ENCODE measurements around the gene EXOSC2. TPM values are rescaled to one million over a fixed set of nuclear protein-coding genes. Genes with fewer than 3 reads are reported as not detected.
A peak's percentile ranks its signal among the peaks of the same experiment; 100 is the strongest.

Gene EXOSC2
- total and polyA plus RNA-seq, 2 of the 4 experiments (the other 2 are of a cell fraction), result 27.0 to 48.6 TPM

GRCh38 chr9:130666393-130667119 is 27.0 kb upstream of the EXOSC2 start:
- Histone ChIP-seq H2BK20ac (ENCODE audit: low read depth, low read length) (no peak overlapping the region), H2BK5ac (ENCODE audit: low read depth, low read length, poor library complexity, severe bottlenecking) (no peak overlapping the region), H4K91ac (ENCODE audit: insufficient read depth, low read depth, low read length) (no peak overlapping the region), H2BK120ac (ENCODE audit: low read depth, low read length) (no peak overlapping the region), H3K9me3 (ENCODE audit: control insufficient read depth, insufficient read depth, low read length) (no peaks in the 10 kb centered on the region), H2BK15ac (ENCODE audit: low read depth, low read length) (no peak overlapping the region), H3K36me3 (ENCODE audit: control insufficient read depth, insufficient read depth, low read length) (no peaks in the 10 kb centered on the region), H3K27me3 (ENCODE audit: control insufficient read depth, insufficient read depth, low read length) (peaks cover 73% of the 10 kb centered on the region), H3K4me2 (ENCODE audit: low read depth, low read length) (no peak overlapping the region), H3K56ac (ENCODE audit: extremely low read depth, insufficient read depth, low read length) (no peak overlapping the region), H3K4me1 (ENCODE audit: control insufficient read depth, insufficient read depth, low read length) (no peaks in the 10 kb centered on the region; the same call in 1 of the 2 replicates), H3K9me1 (ENCODE audit: insufficient read depth, low read length) (no peaks in the 10 kb centered on the region), H3K23ac (ENCODE audit: low read depth, low read length) (no peak overlapping the region), H2AK9ac (replicated peaks; ENCODE audit: low read depth, low read length, poor library complexity) (no peak overlapping the region), H3K79me1 (ENCODE audit: low read depth in 1 of 2, low read length in 2 of 2) (no peaks in the 10 kb centered on the region), H2AK5ac (ENCODE audit: low read depth, low read length) (no peak overlapping the region), H3K4ac (ENCODE audit: low read depth, low read length) (no peak overlapping the region), H3K4me3 (ENCODE audit: insufficient read depth, low read depth, low read length) (no peak overlapping the region), H3K27ac (ENCODE audit: insufficient read depth, low read length) (no peak overlapping the region), H4K8ac (ENCODE audit: low read depth in 2 of 2, low read length in 2 of 2) (no peak overlapping the region), H3K9ac (ENCODE audit: low read depth, low read length) (no peak overlapping the region), H3K14ac (replicated peaks; ENCODE audit: low read depth, low read length) (no peak overlapping the region), H4K20me1 (ENCODE audit: insufficient read depth, low read length) (peaks cover 6% of the 10 kb centered on the region; the same call in 1 of the 2 replicates), H2AFZ (replicated peaks; ENCODE audit: low read length, poor library complexity) (peak overlapping the region; percentile 39), H4K5ac (ENCODE audit: low read depth, low read length) (no peak overlapping the region), H3K18ac (ENCODE audit: low read depth, low read length) (no peak overlapping the region)
- intact Hi-C loops (cut with micrococcal nuclease), result no loop called here
- DNase-seq (no peak), ATAC-seq (ENCODE audit: low read depth) (no peak)
- no peak for TF ChIP-seq SMC3 (IDR thresholded peaks at IDR 0.05; ENCODE audit: low read depth, low read length)
- no peak for TF ChIP-seq MXI1 (IDR thresholded peaks at IDR 0.05; ENCODE audit: borderline replicate concordance, low read depth, low read length)
- TF ChIP-seq RAD21 (IDR thresholded peaks at IDR 0.05; ENCODE audit: low read length), result no peak
- no peak for TF ChIP-seq USF2 (IDR thresholded peaks at IDR 0.05; ENCODE audit: low read depth, low read length)
- no peak for TF ChIP-seq MAZ (IDR thresholded peaks at IDR 0.05; ENCODE audit: borderline replicate concordance, low read depth, low read length)
- no peak for TF ChIP-seq NFE2L2 (IDR thresholded peaks at IDR 0.05; ENCODE audit: low read depth, low read length)
- no peak for TF ChIP-seq BHLHE40 (IDR thresholded peaks at IDR 0.05; ENCODE audit: low read depth, low read length)
- TF ChIP-seq POLR2A (IDR thresholded peaks at IDR 0.05; ENCODE audit: low read depth, low read length), result no peak
- no peak for TF ChIP-seq CTCF (conservative IDR thresholded peaks at IDR 0.05; ENCODE audit: low read depth, low read length)
- TF ChIP-seq ELK1 (IDR thresholded peaks at IDR 0.05; ENCODE audit: borderline replicate concordance, low read depth, low read length), result no peak
- no peak for TF ChIP-seq CHD1 (IDR thresholded peaks at IDR 0.05; ENCODE audit: low read depth, low read length)
- no peak for TF ChIP-seq MAFK (IDR thresholded peaks at IDR 0.05; ENCODE audit: low read depth, low read length)
- TF ChIP-seq FOS (IDR thresholded peaks at IDR 0.05; ENCODE audit: low read depth, low read length), result no peak
- TF ChIP-seq CEBPB (IDR thresholded peaks at IDR 0.05; ENCODE audit: low read depth, low read length), result no peak
- TF ChIP-seq RCOR1 (IDR thresholded peaks at IDR 0.05; ENCODE audit: insufficient replicate concordance, low read length), result no peak
- in situ Hi-C loops (cut with MboI; ENCODE audit: low sequenced_read_pairs), result loop anchor here (25.0 kb wide), 1 partner anchor 554 kb away; no protein-coding TSS in a partner anchor
- dilution Hi-C loops (cut with HindIII; ENCODE audit: low sequenced_read_pairs, unreplicated experiment), result no loop called here
- ChIA-PET CTCF (no interaction called here), POLR2A (ENCODE audit: unreplicated experiment) (no interaction called here)
- 8% methylated on average over 17 of the region's 60 CpGs; no CpG with 5 or more reads in 1 of the 2 experiments for WGBS, 2 experiments (ENCODE audit: extremely low coverage in 2 of 2, insufficient read length in 1 of 2)
- no TSS peak for BruUV-seq (replicated peaks)
